Endothelial cell of umbilical vein (primary cell): ENCODE data around the gene SYT7. TPM values are rescaled to one million over a fixed set of nuclear protein-coding genes. Genes with fewer than 3 reads are reported as not detected.

ENCODE experiments used
- BruUV-seq: library from RNA; stranded (reverse); fragments of 400-500 nt; replicated peaks from 2 replicates; lab custom pipeline; 2021; lab: Mats Ljungman, UMichigan
- CTCF ChIA-PET: fragments of 300-600, 350-600 bp; sonication (Branson Sonifier 250); formaldehyde crosslinking; loops from one replicate; lab custom pipeline; 2021; ENCODE audit warnings: antibody characterized with exemption, inconsistent platforms; lab: Charles Lee
- POLR2A ChIA-PET: fragments of 300-600, 350-600 bp; sonication (Branson Sonifier 250); formaldehyde crosslinking; loops from one replicate; lab custom pipeline; 2021; ENCODE audit warnings: antibody characterized with exemption, inconsistent platforms; lab: Charles Lee
- DNase-seq: peaks from one replicate; pipeline ENCODE4 v3.0.0-alpha.2; 2011; ENCODE audit warnings: low read depth, low spot score
- FAIRE-seq: peaks from 2 replicates; lab custom pipeline; 2011; peaks lifted over from hg19 to GRCh38; lab: Jason Lieb, UNC
- H2AFZ ChIP-seq: 2 replicates; pipeline ENCODE4 v1.6.0; 2012; ENCODE audit warnings: low read depth, low read length, control low read depth, inconsistent platforms
- H3K27ac ChIP-seq: 2 replicates; pipeline ENCODE4 v1.5.1; 2011; ENCODE audit warnings: low read depth, mild to moderate bottlenecking, control low read depth, low read length, moderate library complexity; ENCODE audit not compliant: insufficient read depth
- H3K27me3 ChIP-seq, 2 experiments: 2 replicates each; pipeline versions ENCODE4 v1.6.0 to v1.6.1; 2011; ENCODE audit warnings: low read length in 2 of 2, mixed read lengths in 1 of 2; ENCODE audit not compliant: control insufficient read depth in 2 of 2, insufficient read depth in 2 of 2
- H3K36me3 ChIP-seq, 2 experiments: 2 replicates in 1 of 2; 3 replicates in 1 of 2; pipeline ENCODE4 v1.5.1; 2011; ENCODE audit warnings: low read length in 2 of 2, mild to moderate bottlenecking in 1 of 2, moderate library complexity in 1 of 2; ENCODE audit not compliant: control insufficient read depth in 2 of 2, insufficient read depth in 2 of 2; ENCODE audit errors: extremely low read depth in 1 of 2
- H3K4me1 ChIP-seq: 3 replicates; pipeline ENCODE4 v1.5.1; 2011; ENCODE audit warnings: mild to moderate bottlenecking, low read length; ENCODE audit not compliant: control insufficient read depth, insufficient read depth; ENCODE audit errors: extremely low read depth
- H3K4me2 ChIP-seq: 2 replicates; pipeline ENCODE4 v1.6.1; 2011; ENCODE audit warnings: low read length, control low read depth, mixed read lengths; ENCODE audit not compliant: insufficient read depth
- H3K4me3 ChIP-seq, 3 experiments: fragments of 200-600 bp in 1 of 3; sonication (generic), shearing (Covaris generic) in 1 of 3; replicated peaks in 1 of 3; 2 replicates each; pipeline ENCODE4 v1.5.1; 2011 to 2016; ENCODE audit warnings: control low read depth in 3 of 3, low read length in 3 of 3, mild to moderate bottlenecking in 2 of 3, inconsistent platforms in 1 of 3, low read depth in 1 of 3, moderate library complexity in 1 of 3; ENCODE audit not compliant: insufficient read depth in 1 of 3
- H3K79me2 ChIP-seq: 2 replicates; pipeline ENCODE4 v1.6.0; 2012; ENCODE audit warnings: low read length, inconsistent platforms; ENCODE audit not compliant: control insufficient read depth, insufficient read depth
- H3K9ac ChIP-seq: replicated peaks from 2 replicates; pipeline ENCODE3; 2011; ENCODE audit warnings: low read length, control low read depth; ENCODE audit not compliant: insufficient read depth; ENCODE audit errors: extremely low read depth
- H3K9me1 ChIP-seq: replicated peaks from 3 replicates; pipeline ENCODE4 v1.6.0; 2011; ENCODE audit warnings: mild to moderate bottlenecking, low read length; ENCODE audit not compliant: control insufficient read depth, insufficient read depth; ENCODE audit errors: extremely low read depth
- H3K9me3 ChIP-seq: replicated peaks from 2 replicates; pipeline ENCODE4 v1.5.1; 2012; ENCODE audit warnings: low read length, inconsistent platforms; ENCODE audit not compliant: control insufficient read depth, insufficient read depth
- H4K20me1 ChIP-seq: replicated peaks from 2 replicates; pipeline ENCODE3; 2011; ENCODE audit warnings: mild to moderate bottlenecking, low read length; ENCODE audit not compliant: control insufficient read depth, insufficient read depth; ENCODE audit errors: extremely low read depth
- CTCF ChIP-seq, 2 donors: IDR thresholded peaks; 1 replicate in 1 of 2; 2 replicates in 1 of 2; pipeline ENCODE4 v1.5.1; 2011; ENCODE audit warnings: low read length in 2 of 2, mild to moderate bottlenecking in 2 of 2, moderate library complexity in 2 of 2, control low read depth in 1 of 2, inconsistent platforms in 1 of 2, low read depth in 1 of 2; ENCODE audit not compliant: insufficient read depth in 1 of 2; ENCODE audit errors: extremely low read depth in 1 of 2
- EZH2 ChIP-seq: IDR thresholded peaks from 2 replicates; pipeline ENCODE4 v1.6.1; 2012; ENCODE audit warnings: borderline replicate concordance, low read depth, mild to moderate bottlenecking, moderate library complexity, low read length, inconsistent platforms; ENCODE audit not compliant: severe bottlenecking
- FOS ChIP-seq: IDR thresholded peaks from 2 replicates; pipeline ENCODE4 v1.6.1; 2011; ENCODE audit warnings: mild to moderate bottlenecking, low read length, moderate library complexity, borderline replicate concordance; ENCODE audit not compliant: insufficient read depth
- GATA2 ChIP-seq: IDR thresholded peaks from 2 replicates; pipeline ENCODE4 v1.7.0; 2011; ENCODE audit warnings: low read depth, mild to moderate bottlenecking, moderate library complexity, mixed read lengths, low read length; ENCODE audit not compliant: insufficient read length, insufficient read depth
- JUN ChIP-seq: IDR thresholded peaks from 2 replicates; pipeline ENCODE4 v1.6.1; 2011; ENCODE audit warnings: borderline replicate concordance, low read depth; ENCODE audit not compliant: insufficient read length, insufficient read depth
- MYC ChIP-seq: IDR thresholded peaks from one replicate; pipeline ENCODE4 v1.6.1; 2011; ENCODE audit warnings: mild to moderate bottlenecking, low read depth, low read length
- POLR2AphosphoS5 ChIP-seq: IDR thresholded peaks from 2 replicates; pipeline ENCODE4 v1.6.1; 2012; ENCODE audit warnings: low read depth, mild to moderate bottlenecking, control low read depth, low read length, moderate library complexity; ENCODE audit not compliant: insufficient read depth
- dilution Hi-C: fragments of 300-500 bp; cut with MboI; formaldehyde crosslinking; loops from one replicate; pipeline ENCODE4 v1.15.0; 2019; ENCODE audit warnings: low sequenced_read_pairs; ENCODE audit not compliant: extremely low pct_ligation_motif_present
- intact Hi-C: fragments of 100-400 bp; cut with micrococcal nuclease; formaldehyde crosslinking; loops from one replicate; pipeline ENCODE4 v1.10.0; 2022
- polyA plus RNA-seq, 4 experiments: library from polyadenylated mRNA; depleted of rRNA in 3 of 4; stranded (reverse) in 3 of 4; unstranded in 1 of 4; fragments of >200 nt; gene quantifications; 2 replicates each; pipeline versions ENCODE4 v1.2.1 to v1.2.3, GENCODE V29; 2011 to 2012; ENCODE audit warnings: missing spikeins in 1 of 4
- total RNA-seq: library from RNA; stranded (reverse); gene quantifications from 2 replicates; pipeline ENCODE4 v1.2.3, GENCODE V29; 2021
- TF ChIP-seq, protein P1 (sequence below): IDR thresholded peaks from 2 replicates; pipeline ENCODE4 v1.6.1; 2011; ENCODE audit not compliant: insufficient read depth, insufficient read length

Gene SYT7
- total and polyA plus RNA-seq, 2 donors (not counting 3 experiments of a cell fraction or from before 2014, with no cell fraction given), result 0.08 to 0.55 TPM

- Histone ChIP-seq H3K4me1 (peaks cover 4% of the 10 kb centered on the region), H3K9me3 (no peaks in the 10 kb centered on the region), H3K79me2 (no peaks in the 10 kb centered on the region), H3K9me1 (no peaks in the 10 kb centered on the region), H3K27ac (no peak overlapping the region), H3K27me3 (no peaks in the 10 kb centered on the region), H3K9ac (no peak overlapping the region), H3K36me3 (no peaks in the 10 kb centered on the region), H3K4me3 (no peak overlapping the region), H3K4me2 (no peak overlapping the region), H4K20me1 (no peaks in the 10 kb centered on the region), H2AFZ (no peak overlapping the region)
- no TSS peak for BruUV-seq
- dilution Hi-C loops, result no loop called here
- FAIRE-seq, result no peak
- no peak for TF ChIP-seq GATA2
- no peak for TF ChIP-seq POLR2AphosphoS5
- TF ChIP-seq, protein P1, sequence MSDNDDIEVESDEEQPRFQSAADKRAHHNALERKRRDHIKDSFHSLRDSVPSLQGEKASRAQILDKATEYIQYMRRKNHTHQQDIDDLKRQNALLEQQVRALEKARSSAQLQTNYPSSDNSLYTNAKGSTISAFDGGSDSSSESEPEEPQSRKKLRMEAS, result no peak
- TF ChIP-seq JUN, result no peak
- no peak for TF ChIP-seq CTCF (IDR thresholded peaks at IDR 0.05; ENCODE audit: extremely low read depth in 1 of 2, insufficient read depth in 1 of 2, low read depth in 1 of 2, low read length in 2 of 2)
- no peak for TF ChIP-seq FOS
- no peak for TF ChIP-seq EZH2
- no peak for TF ChIP-seq MYC
- ChIA-PET CTCF (interaction anchor here (1.0 to 9.0 kb wide), 19 partner anchors 9 to 126 kb away, joined by 3 to 229 read pairs (median 8); partner anchors contain the start of genes CPSF7, LRRC10B and SDHAF2), POLR2A (no interaction called here)
- no peak for DNase-seq
- intact Hi-C loops, result no loop called here
Measured at GRCh38 chr11:61518032-61518795, 62.7 kb downstream of the SYT7 start.
